ENCODE results near the gene SPSB2. TPM values are rescaled to one million over a fixed set of nuclear protein-coding genes. Genes with fewer than 3 reads are reported as not detected.
A peak's percentile ranks its signal among the peaks of the same experiment; 100 is the strongest.

The SPSB2 gene
- total RNA-seq, 1 donor from 2014 or later, result 6.7 TPM

GRCh38 chr12:6823182-6824084, 49.7 kb downstream of the SPSB2 start:
- peak overlapping the region; percentile 5 for H3K27ac Mint-ChIP-seq (ENCODE audit: unreplicated experiment)
- peaks cover 13% of the 10 kb centered on the region for H3K36me3 Mint-ChIP-seq (ENCODE audit: low read depth, unreplicated experiment)
- TF ChIP-seq CTCF (IDR thresholded peaks at IDR 0.05; ENCODE audit: unreplicated experiment), result no peak
- H3K4me3 Mint-ChIP-seq (ENCODE audit: unreplicated experiment), result peak overlapping the region; percentile 92
- H3K9me3 Mint-ChIP-seq (ENCODE audit: unreplicated experiment), result no peaks in the 10 kb centered on the region
- DNase-seq (ENCODE audit: low spot score), result no peak
- peaks cover 54% of the 10 kb centered on the region for H3K4me1 Mint-ChIP-seq (ENCODE audit: unreplicated experiment)
- H3K27me3 Mint-ChIP-seq (ENCODE audit: unreplicated experiment), result peaks cover 24% of the 10 kb centered on the region

- H3K4me1 Mint-ChIP-seq (ENCODE audit: unreplicated experiment), result peaks cover 58% of the 10 kb centered on the region
- H3K27ac Mint-ChIP-seq (ENCODE audit: unreplicated experiment), result peak overlapping the region; percentile 5
- peaks cover 18% of the 10 kb centered on the region for H3K36me3 Mint-ChIP-seq (ENCODE audit: low read depth, unreplicated experiment)
- peaks cover 26% of the 10 kb centered on the region for H3K27me3 Mint-ChIP-seq (ENCODE audit: unreplicated experiment)
- DNase-seq (ENCODE audit: low spot score), result no peak
- no peaks in the 10 kb centered on the region for H3K9me3 Mint-ChIP-seq (ENCODE audit: unreplicated experiment)
- H3K4me3 Mint-ChIP-seq (ENCODE audit: unreplicated experiment), result peak overlapping the region; percentile 92
- no peak for TF ChIP-seq CTCF (IDR thresholded peaks at IDR 0.05; ENCODE audit: unreplicated experiment)
These were observed 50.5 kb downstream of the SPSB2 start for GRCh38 chr12:6822426-6823135.

GRCh38 chr12:6821591-6822425, 51.3 kb downstream of the SPSB2 start, which contains the start of gene GPR162:
TSS of gene GPR162 (plus strand) at chr12:6821821. CDS start at chr12:6823899, 2,078 bp downstream.
- H3K4me3 Mint-ChIP-seq (ENCODE audit: unreplicated experiment), result peak within 1 kb of the TSS; percentile 92
- peak within 1 kb of the TSS; percentile 81 for H3K27ac Mint-ChIP-seq (ENCODE audit: unreplicated experiment)
- peaks cover 20% of the 10 kb centered on the region for H3K36me3 Mint-ChIP-seq (ENCODE audit: low read depth, unreplicated experiment)
- TF ChIP-seq CTCF (IDR thresholded peaks at IDR 0.05; ENCODE audit: unreplicated experiment), result no peak
- peaks cover 57% of the 10 kb centered on the region for H3K4me1 Mint-ChIP-seq (ENCODE audit: unreplicated experiment)
- no peaks in the 10 kb centered on the region for H3K9me3 Mint-ChIP-seq (ENCODE audit: unreplicated experiment)
- H3K27me3 Mint-ChIP-seq (ENCODE audit: unreplicated experiment), result peaks cover 27% of the 10 kb centered on the region
- peak; percentile 45 for DNase-seq (ENCODE audit: low spot score)

Other genes with a start within 250 kb of the SPSB2 start
- gene LPAR5, start 237.3 kb downstream of the SPSB2 start, total RNA-seq (ENCODE audit: unreplicated experiment), result 2.7 TPM
- gene ACRBP, start 225.9 kb downstream of the SPSB2 start, total RNA-seq (ENCODE audit: unreplicated experiment), result 19.3 TPM
- 41.3 TPM for gene ING4, start 210.2 kb downstream of the SPSB2 start, total RNA-seq (ENCODE audit: unreplicated experiment)
- 85.2 TPM for gene ZNF384, start 183.9 kb downstream of the SPSB2 start, total RNA-seq (ENCODE audit: unreplicated experiment)
- 2.0 TPM for gene PIANP, start 172.5 kb downstream of the SPSB2 start, total RNA-seq (ENCODE audit: unreplicated experiment)
- 25.1 TPM for gene COPS7A, start 149.3 kb downstream of the SPSB2 start, total RNA-seq (ENCODE audit: unreplicated experiment)
- gene MLF2, start 120.2 kb downstream of the SPSB2 start, total RNA-seq (ENCODE audit: unreplicated experiment), result 118 TPM
- gene PTMS, start 106.9 kb downstream of the SPSB2 start, total RNA-seq (ENCODE audit: unreplicated experiment), result 864 TPM
- 7.6 TPM for gene LAG3, start 100.8 kb downstream of the SPSB2 start, total RNA-seq (ENCODE audit: unreplicated experiment)
- 4.7 TPM for gene CD4, start 83.8 kb downstream of the SPSB2 start, total RNA-seq (ENCODE audit: unreplicated experiment)
- gene GPR162, start 51.5 kb downstream of the SPSB2 start, total RNA-seq (ENCODE audit: unreplicated experiment), result 52.7 TPM
- gene P3H3, start 44.9 kb downstream of the SPSB2 start, total RNA-seq (ENCODE audit: unreplicated experiment), result 48.8 TPM
- gene GNB3, start 32.4 kb downstream of the SPSB2 start, total RNA-seq (ENCODE audit: unreplicated experiment), result 9.0 TPM
- 6.2 TPM for gene CDCA3, start 22.0 kb downstream of the SPSB2 start, total RNA-seq (ENCODE audit: unreplicated experiment)
- 119 TPM for gene USP5, start 21.2 kb downstream of the SPSB2 start, total RNA-seq (ENCODE audit: unreplicated experiment)
- gene TPI1, start 5.8 kb downstream of the SPSB2 start, total RNA-seq (ENCODE audit: unreplicated experiment), result 356 TPM
- gene LRRC23, start 31.5 kb upstream of the SPSB2 start, total RNA-seq (ENCODE audit: unreplicated experiment), result 5.7 TPM
- 5.3 TPM for gene ENO2, start 41.3 kb upstream of the SPSB2 start, total RNA-seq (ENCODE audit: unreplicated experiment)
- 144 TPM for gene ATN1, start 54.7 kb upstream of the SPSB2 start, total RNA-seq (ENCODE audit: unreplicated experiment)
- not detected for gene RNU7-1, start 70.5 kb upstream of the SPSB2 start, total RNA-seq (ENCODE audit: unreplicated experiment)
- 225 TPM for gene C12orf57, start 70.7 kb upstream of the SPSB2 start, total RNA-seq (ENCODE audit: unreplicated experiment)
- 22.1 TPM for gene PTPN6, start 78.1 kb upstream of the SPSB2 start, total RNA-seq (ENCODE audit: unreplicated experiment)
- 288 TPM for gene PHB2, start 97.4 kb upstream of the SPSB2 start, total RNA-seq (ENCODE audit: unreplicated experiment)
- 37.3 TPM for gene EMG1, start 97.6 kb upstream of the SPSB2 start, total RNA-seq (ENCODE audit: unreplicated experiment)
- 40.2 TPM for gene LPCAT3, start 145.2 kb upstream of the SPSB2 start, total RNA-seq (ENCODE audit: unreplicated experiment)
- gene C1S, start 187.4 kb upstream of the SPSB2 start, total RNA-seq (ENCODE audit: unreplicated experiment), result 5.8 TPM
- 1.4 TPM for gene C1R, start 219.1 kb upstream of the SPSB2 start, total RNA-seq (ENCODE audit: unreplicated experiment)
- 62.3 TPM for gene C1RL, start 235.9 kb upstream of the SPSB2 start, total RNA-seq (ENCODE audit: unreplicated experiment)